Breast epithelium (tissue), 4 donors: ENCODE results near the gene BLOC1S3. TPM values are rescaled to one million over a fixed set of nuclear protein-coding genes. Genes with fewer than 3 reads are reported as not detected.

ENCODE experiments used
- DNase-seq, 2 donors: peaks; one replicate each; pipeline ENCODE4 v3.0.0-alpha.2; 2019; ENCODE audit warnings: low spot score in 2 of 2
- H3K27ac ChIP-seq, 2 donors: fragments of 200-600 bp; sonication (generic) in 1 of 2; one replicate each; pipeline ENCODE4 v1.5.1; 2016 to 2019; ENCODE audit warnings: mild to moderate bottlenecking in 1 of 2
- H3K27me3 ChIP-seq, 2 donors: fragments of 200-600 bp; sonication (generic) in 1 of 2; one replicate each; pipeline versions ENCODE4 v1.5.1 to v1.6.0; 2017 to 2019; ENCODE audit warnings: control low read depth in 1 of 2, mild to moderate bottlenecking in 1 of 2
- H3K36me3 ChIP-seq: fragments of 200-600 bp; one replicate; pipeline ENCODE4 v1.5.1; 2019
- H3K4me1 ChIP-seq, 2 donors: fragments of 200-600 bp; sonication (generic); one replicate each; pipeline ENCODE4 v1.5.1; 2016 to 2019; ENCODE audit warnings: control low read depth in 1 of 2
- H3K4me3 ChIP-seq, 3 donors: fragments of 200-600 bp; sonication (generic); 1 replicate in 2 of 3; 2 replicates in 1 of 3; pipeline ENCODE4 v1.5.1; 2016 to 2019; ENCODE audit warnings: mild to moderate bottlenecking in 3 of 3, moderate library complexity in 2 of 3
- H3K9me3 ChIP-seq, 2 donors: fragments of 200-600 bp; sonication (generic) in 1 of 2; one replicate each; pipeline ENCODE4 v1.5.1; 2016 to 2019; ENCODE audit warnings: control low read depth in 1 of 2
- POLR2A ChIP-seq: fragments of 450-650 bp; IDR thresholded peaks from one replicate; pipeline ENCODE4 v1.6.1; 2016; ENCODE audit warnings: antibody characterized with exemption, mild to moderate bottlenecking, moderate library complexity
- POLR2AphosphoS5 ChIP-seq, 3 donors: sonication (generic); formaldehyde crosslinking; IDR thresholded peaks; one replicate each; pipeline ENCODE4 v1.6.1; 2017; ENCODE audit warnings: antibody characterized with exemption in 3 of 3
- intact Hi-C: fragments of 100-400 bp; cut with DNase I; formaldehyde crosslinking; loops from one replicate; pipeline ENCODE4 v1.15.1; 2023; ENCODE audit warnings: low total_unique reads
- total RNA-seq, 3 donors: library from RNA; depleted of rRNA; stranded (reverse); fragments of >200 nt; gene quantifications; one replicate each; pipeline ENCODE4 v1.1.0, GENCODE V29; 2016
- TF ChIP-seq, protein P1 (sequence below), 3 donors: fragments of 450-650 bp; IDR thresholded peaks; one replicate each; pipeline ENCODE4 v1.5.1; 2016 to 2017; ENCODE audit warnings: antibody characterized with exemption in 3 of 3, mild to moderate bottlenecking in 3 of 3, moderate library complexity in 3 of 3

The BLOC1S3 gene
- total RNA-seq, 3 donors from 2014 or later = 10.2 to 13.0 (median 10.6) TPM

DNA sequence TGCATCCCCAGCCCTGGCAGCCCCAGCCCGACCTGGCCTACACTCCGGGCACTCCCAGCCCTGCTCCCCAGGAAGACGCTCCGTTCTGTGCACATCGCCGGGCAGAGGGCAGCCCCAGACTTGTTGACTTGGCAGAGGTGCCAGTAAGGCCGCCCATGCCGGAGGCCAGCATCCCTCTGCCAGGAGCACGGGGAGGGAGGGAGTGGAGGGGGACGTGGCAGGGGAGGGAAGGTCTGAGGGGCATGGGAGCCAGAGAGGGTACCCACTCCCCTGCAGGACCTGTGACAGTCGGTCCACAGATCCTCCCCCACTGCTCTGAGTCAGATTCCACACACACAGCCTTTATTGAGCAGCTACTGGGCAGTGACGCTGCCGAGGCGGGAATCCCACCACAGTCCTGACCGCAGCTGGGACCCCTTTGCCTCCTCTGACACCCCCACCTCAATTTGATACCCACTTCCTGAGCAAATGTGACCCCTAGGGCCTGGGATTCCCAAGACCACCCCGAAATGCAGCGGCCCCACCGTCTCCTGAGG is 15.9 kb upstream of the BLOC1S3 start:
- peaks cover 11 to 16% of the 10 kb centered on the region in 2 donors for H3K4me1 ChIP-seq
- peak overlapping the region in 2 of 3 donors; percentile 37 to 47 for H3K4me3 ChIP-seq
- H3K27me3 ChIP-seq = peaks cover 0 to 7% of the 10 kb centered on the region in 2 donors
- DNase-seq = peak; percentile 67 to 74
- peak overlapping the region; percentile 50 to 51 for H3K27ac ChIP-seq
- intact Hi-C loops = no loop called here
- no peaks in the 10 kb centered on the region for H3K36me3 ChIP-seq
- no peaks in the 10 kb centered on the region for H3K9me3 ChIP-seq
- no peak for TF ChIP-seq POLR2A
- TF ChIP-seq, protein P1, sequence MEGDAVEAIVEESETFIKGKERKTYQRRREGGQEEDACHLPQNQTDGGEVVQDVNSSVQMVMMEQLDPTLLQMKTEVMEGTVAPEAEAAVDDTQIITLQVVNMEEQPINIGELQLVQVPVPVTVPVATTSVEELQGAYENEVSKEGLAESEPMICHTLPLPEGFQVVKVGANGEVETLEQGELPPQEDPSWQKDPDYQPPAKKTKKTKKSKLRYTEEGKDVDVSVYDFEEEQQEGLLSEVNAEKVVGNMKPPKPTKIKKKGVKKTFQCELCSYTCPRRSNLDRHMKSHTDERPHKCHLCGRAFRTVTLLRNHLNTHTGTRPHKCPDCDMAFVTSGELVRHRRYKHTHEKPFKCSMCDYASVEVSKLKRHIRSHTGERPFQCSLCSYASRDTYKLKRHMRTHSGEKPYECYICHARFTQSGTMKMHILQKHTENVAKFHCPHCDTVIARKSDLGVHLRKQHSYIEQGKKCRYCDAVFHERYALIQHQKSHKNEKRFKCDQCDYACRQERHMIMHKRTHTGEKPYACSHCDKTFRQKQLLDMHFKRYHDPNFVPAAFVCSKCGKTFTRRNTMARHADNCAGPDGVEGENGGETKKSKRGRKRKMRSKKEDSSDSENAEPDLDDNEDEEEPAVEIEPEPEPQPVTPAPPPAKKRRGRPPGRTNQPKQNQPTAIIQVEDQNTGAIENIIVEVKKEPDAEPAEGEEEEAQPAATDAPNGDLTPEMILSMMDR (IDR thresholded peaks at IDR 0.05) = no peak
- no peak for TF ChIP-seq POLR2AphosphoS5 (IDR thresholded peaks at IDR 0.05)

DNA sequence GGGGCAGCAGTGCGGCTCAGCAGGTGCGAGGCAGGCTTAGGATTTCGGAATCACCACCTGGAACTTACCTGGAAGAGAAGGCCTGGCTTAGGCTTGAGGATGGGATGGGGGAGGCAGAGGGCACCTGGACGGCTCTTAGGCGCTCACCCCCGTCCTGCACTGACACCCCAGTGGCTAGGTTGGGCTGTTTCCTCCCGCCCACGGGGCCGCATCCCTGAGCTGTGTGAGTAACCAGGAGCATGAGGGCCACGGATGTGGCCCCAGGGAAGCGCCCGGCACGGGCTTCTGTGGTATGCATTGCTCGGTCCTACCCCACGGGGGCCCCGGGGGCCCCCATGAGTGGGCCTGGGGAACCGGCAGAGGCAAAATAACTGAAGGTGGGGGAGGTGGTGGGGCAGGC is 15.4 kb upstream of the BLOC1S3 start:
- Histone ChIP-seq H3K27ac (peak overlapping the region; percentile 50 to 61), H3K9me3 (no peaks in the 10 kb centered on the region), H3K4me1 (peaks cover 11 to 16% of the 10 kb centered on the region in 2 donors), H3K4me3 (no peak overlapping the region), H3K27me3 (peaks cover 0 to 7% of the 10 kb centered on the region in 2 donors), H3K36me3 (no peaks in the 10 kb centered on the region)
- intact Hi-C loops = no loop called here
- TF ChIP-seq POLR2A (no peak), POLR2AphosphoS5 (IDR thresholded peaks at IDR 0.05) (no peak)
- TF ChIP-seq, protein P1 (IDR thresholded peaks at IDR 0.05) = no peak
- no peak for DNase-seq

- H3K27ac ChIP-seq = peak overlapping the region; percentile 56 to 61
- no peaks in the 10 kb centered on the region for H3K9me3 ChIP-seq
- peak overlapping the region in 1 of 3 donors; percentile 0 for H3K4me3 ChIP-seq
- peaks cover 0 to 3% of the 10 kb centered on the region in 2 donors for H3K27me3 ChIP-seq
- TF ChIP-seq, protein P1 (IDR thresholded peaks at IDR 0.05) = no peak
- TF ChIP-seq POLR2A (no peak), POLR2AphosphoS5 (IDR thresholded peaks at IDR 0.05) (no peak)
- intact Hi-C loops = no loop called here
- DNase-seq = no peak
- no peaks in the 10 kb centered on the region for H3K36me3 ChIP-seq
- H3K4me1 ChIP-seq = peaks cover 11 to 16% of the 10 kb centered on the region in 2 donors
Observed at GRCh38 chr19:45163751-45164460, 14.7 kb upstream of the BLOC1S3 start.

DNA sequence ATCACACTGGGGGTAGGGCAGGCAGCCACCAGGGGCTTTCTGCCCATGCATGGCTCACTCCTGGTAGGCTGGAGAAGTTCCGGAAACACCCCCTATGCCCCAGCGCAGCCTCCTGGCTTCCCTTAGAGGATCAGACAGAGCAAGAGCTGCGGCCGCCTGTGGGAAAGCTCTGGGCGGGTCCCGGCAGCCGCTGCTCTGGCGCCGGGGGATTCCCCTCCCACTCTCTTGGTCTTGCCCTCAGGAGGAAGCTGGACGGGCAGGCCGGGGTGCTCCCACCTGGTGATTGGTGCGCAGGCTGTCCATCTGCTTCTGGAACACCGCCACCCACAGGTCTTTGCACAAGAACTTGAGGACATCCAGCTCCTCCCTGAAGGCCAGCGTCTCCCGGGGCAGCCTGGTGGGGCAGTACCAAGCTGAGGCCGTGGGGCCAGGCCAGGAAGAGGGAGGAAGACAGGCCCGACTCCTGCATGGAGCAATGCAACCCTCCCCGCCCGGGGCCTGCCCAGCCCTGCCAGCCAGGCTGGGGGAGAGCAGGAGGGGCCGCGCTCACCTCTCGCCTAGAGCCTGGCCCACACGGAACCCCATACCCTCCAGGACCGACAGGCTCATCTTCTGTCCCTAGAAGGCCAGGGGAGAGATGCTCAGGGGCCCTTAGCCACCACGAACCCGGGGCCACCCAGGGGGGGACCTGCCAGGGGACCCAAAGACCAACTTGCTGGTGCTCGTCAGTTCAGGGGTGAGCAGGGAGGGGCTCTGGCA is 13.8 kb upstream of the BLOC1S3 start:
- Histone ChIP-seq H3K27me3 (no peaks in the 10 kb centered on the region), H3K9me3 (no peaks in the 10 kb centered on the region), H3K27ac (peak overlapping the region; percentile 56 to 61), H3K36me3 (no peaks in the 10 kb centered on the region), H3K4me3 (peak overlapping the region in 2 of 3 donors; percentile 0 to 35), H3K4me1 (peaks cover 11 to 16% of the 10 kb centered on the region in 2 donors)
- intact Hi-C loops = loop anchor here (5.0 kb wide), 1 partner anchor 1717 kb away; no protein-coding TSS in a partner anchor
- TF ChIP-seq POLR2A = no peak
- no peak for TF ChIP-seq POLR2AphosphoS5 (IDR thresholded peaks at IDR 0.05)
- TF ChIP-seq, protein P1 (IDR thresholded peaks at IDR 0.05) = no peak
- peak; percentile 80 to 85 for DNase-seq
